ENCODE measurements around the gene GPC6. TPM values are rescaled to one million over a fixed set of nuclear protein-coding genes. Genes with fewer than 3 reads are reported as not detected.

GPC6 gene
- total and polyA plus RNA-seq, 12 donors = 0.15 to 5.4 (median 2.5) TPM

GRCh38 chr13:93412676-93413075 is 186.1 kb downstream of the GPC6 start:
- Histone ChIP-seq H3K4me3 (no peak overlapping the region), H3K9me3 (no peaks in the 10 kb centered on the region), H3K4me1 (no peaks in the 10 kb centered on the region), H3K27me3 (no peaks in the 10 kb centered on the region), H3K27ac (no peak overlapping the region), H3K36me3 (no peaks in the 10 kb centered on the region)
- no peak for ATAC-seq
- TF ChIP-seq CTCF (IDR thresholded peaks at IDR 0.05) = no peak
- intact Hi-C loops (cut with DNase I) = loop anchor here in 1 of 10 donors (10.0 kb wide), 1 partner anchor 162 kb away; no protein-coding TSS in a partner anchor
- no peak for DNase-seq

DNA sequence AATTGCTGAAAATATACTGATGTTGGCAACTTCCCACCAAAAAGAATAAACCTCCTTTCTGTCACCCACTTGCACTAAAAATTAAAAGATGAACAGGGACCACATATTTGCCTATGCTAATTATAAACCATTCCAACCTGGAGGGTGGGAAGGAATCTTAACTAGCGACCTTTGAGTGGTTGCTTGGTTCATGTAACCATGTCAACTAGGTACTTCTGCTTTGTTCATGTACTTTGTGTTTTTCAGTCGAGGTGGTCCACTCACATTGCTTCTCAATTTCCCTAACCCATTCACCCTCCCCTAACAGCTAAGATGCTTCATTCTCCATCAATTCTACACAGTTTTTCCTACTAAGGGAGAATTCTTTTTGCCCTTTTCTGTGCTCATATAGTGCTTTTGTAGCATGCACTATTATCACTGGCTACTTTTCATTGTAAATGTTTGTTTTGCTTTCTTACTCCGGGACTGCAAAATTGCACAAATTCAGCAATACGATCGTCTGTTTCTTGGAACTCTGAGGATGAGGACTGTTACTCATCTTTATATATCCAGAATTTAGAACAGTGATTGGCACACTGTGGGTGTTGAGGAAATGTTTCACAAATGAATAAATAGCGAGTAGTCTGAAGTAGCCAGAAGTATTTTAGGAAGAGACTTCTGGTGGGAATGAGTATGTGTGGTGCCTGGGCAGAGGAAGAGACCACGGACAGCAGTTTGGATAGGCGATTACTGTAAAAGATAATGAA is 187.5 kb downstream of the GPC6 start:
- ATAC-seq = no peak
- no peak overlapping the region for H3K4me3 ChIP-seq
- intact Hi-C loops (cut with DNase I) = loop anchor here in 1 of 10 donors (10.0 kb wide), 1 partner anchor 161 kb away; no protein-coding TSS in a partner anchor
- no peak for TF ChIP-seq CTCF (IDR thresholded peaks at IDR 0.05)
- H3K9me3 ChIP-seq = no peaks in the 10 kb centered on the region
- no peaks in the 10 kb centered on the region for H3K4me1 ChIP-seq
- H3K27ac ChIP-seq = no peak overlapping the region
- H3K36me3 ChIP-seq = no peaks in the 10 kb centered on the region
- H3K27me3 ChIP-seq = no peaks in the 10 kb centered on the region
- no peak for DNase-seq
- 63 to 76% methylated on average over 8 of the region's 8 CpGs for WGBS, 2 donors

DNA sequence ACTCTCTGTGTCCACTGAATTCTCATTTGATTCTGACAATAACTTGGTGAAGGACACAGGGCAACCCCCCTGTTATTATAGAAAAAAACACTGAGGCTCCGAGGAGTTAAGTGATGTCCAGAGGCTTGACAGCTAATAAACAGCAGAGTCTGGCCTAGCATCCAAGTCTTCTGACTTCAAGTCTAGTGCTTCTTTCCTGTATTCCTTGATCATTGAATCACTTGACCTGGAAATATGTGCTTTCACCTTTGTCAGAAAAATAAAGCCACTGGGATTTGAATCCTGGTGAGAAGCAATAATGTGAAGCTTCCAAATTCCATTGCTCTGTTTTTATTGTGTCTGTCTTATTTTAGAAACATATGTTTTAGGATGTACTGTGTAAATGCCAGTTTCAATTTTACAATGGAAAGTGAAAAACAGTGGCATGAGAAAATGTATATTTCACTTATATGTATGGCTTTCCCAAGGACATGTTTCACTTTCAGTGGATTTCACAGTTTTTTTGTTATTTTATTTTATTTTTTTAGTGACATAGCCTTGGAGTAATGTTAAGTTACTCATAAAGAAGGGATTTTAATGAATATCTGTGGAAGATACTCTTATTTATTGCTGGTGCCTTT is 190.2 kb downstream of the GPC6 start:
- H3K27ac ChIP-seq = no peak overlapping the region
- intact Hi-C loops (cut with DNase I) = loop anchor here in 1 of 10 donors (10.0 kb wide), 1 partner anchor 158 kb away; no protein-coding TSS in a partner anchor
- WGBS, 2 donors = 67 to 74% methylated on average over 1 of the region's 1 CpG
- ATAC-seq = no peak
- no peaks in the 10 kb centered on the region for H3K4me1 ChIP-seq
- TF ChIP-seq CTCF (IDR thresholded peaks at IDR 0.05) = no peak
- no peaks in the 10 kb centered on the region for H3K27me3 ChIP-seq
- DNase-seq = no peak
- H3K36me3 ChIP-seq = no peaks in the 10 kb centered on the region
- H3K4me3 ChIP-seq = no peak overlapping the region
- no peaks in the 10 kb centered on the region for H3K9me3 ChIP-seq

- DNase-seq (no peak), ATAC-seq (no peak)
- H3K4me3 ChIP-seq = no peak overlapping the region
- intact Hi-C loops (cut with DNase I) = loop anchor here in 1 of 10 donors (10.0 kb wide), 1 partner anchor 156 kb away; no protein-coding TSS in a partner anchor
- no peak for TF ChIP-seq CTCF (IDR thresholded peaks at IDR 0.05)
- H3K9me3 ChIP-seq = no peaks in the 10 kb centered on the region
- 80 to 97% methylated on average over 8 of the region's 8 CpGs for WGBS, 2 donors
- H3K36me3 ChIP-seq = no peaks in the 10 kb centered on the region
- no peaks in the 10 kb centered on the region for H3K27me3 ChIP-seq
- H3K4me1 ChIP-seq = no peaks in the 10 kb centered on the region
- H3K27ac ChIP-seq = no peak overlapping the region
Measured at GRCh38 chr13:93418398-93418797, 191.8 kb downstream of the GPC6 start.

Measured in heart right ventricle (tissue), 16 donors.